Activated T-helper 2 cell treated with anti-CD3 and anti-CD28 coated beads, Interferon-gamma antibody, Interleukin-2, Interleukin-4, amounts not matched to agents 10 μg/mL and 5 μg/mL and 100 μg/mL, durations not matched to agents 14 hours and 24 hours and 36 hours (primary cell): ENCODE measurements around the gene GET4. TPM values are rescaled to one million over a fixed set of nuclear protein-coding genes. Genes with fewer than 3 reads are reported as not detected.
"Not testable (repeated sequence)": the region's sequence is repeated elsewhere in the genome, so short reads cannot be mapped to it uniquely, and the experiment has no call there.

Experiments
- DNase-seq: peaks from one replicate; pipeline ENCODE4 v3.0.0; 2021; ENCODE audit warnings: low spot score
- H3K27ac Mint-ChIP-seq: one replicate; pipeline ENCODE4 v1.8.0; 2021; ENCODE audit warnings: mixed read lengths
- H3K27me3 Mint-ChIP-seq: one replicate; pipeline ENCODE4 v1.8.0; 2021; ENCODE audit warnings: low read depth, mixed read lengths
- H3K36me3 Mint-ChIP-seq: one replicate; pipeline ENCODE4 v1.8.0; 2021; ENCODE audit warnings: low read depth, mixed read lengths
- H3K4me1 Mint-ChIP-seq: one replicate; pipeline ENCODE4 v1.8.0; 2021; ENCODE audit warnings: low read depth, mixed read lengths
- H3K4me3 Mint-ChIP-seq: one replicate; pipeline ENCODE4 v1.8.0; 2021; ENCODE audit warnings: low read depth, mild to moderate bottlenecking, moderate library complexity, mixed read lengths
- H3K9me3 Mint-ChIP-seq: one replicate; pipeline ENCODE4 v1.8.0; 2021; ENCODE audit warnings: mixed read lengths
- intact Hi-C: fragments of 100-400 bp; cut with micrococcal nuclease; formaldehyde crosslinking; loops from one replicate; pipeline ENCODE4 v1.15.1; 2023
- total RNA-seq: library from RNA; stranded (reverse); gene quantifications from 2 replicates; pipeline ENCODE4 v1.2.3, GENCODE V29; 2022

Gene GET4
- total RNA-seq, 1 donor from 2014 or later: 32.2 TPM

GRCh38 chr7:903921-904755 is 27.8 kb downstream of the GET4 start:
- Mint-ChIP-seq H3K9me3 (no peaks in the 10 kb centered on the region), H3K27ac (no peak overlapping the region), H3K4me3 (no peak overlapping the region), H3K4me1 (no peaks in the 10 kb centered on the region), H3K27me3 (no peaks in the 10 kb centered on the region), H3K36me3 (peaks cover 6% of the 10 kb centered on the region)
- DNase-seq: no peak
- intact Hi-C loops: no loop called here

- no peaks in the 10 kb centered on the region for H3K27me3 Mint-ChIP-seq
- no peak overlapping the region for H3K4me3 Mint-ChIP-seq
- no peaks in the 10 kb centered on the region for H3K4me1 Mint-ChIP-seq
- no peaks in the 10 kb centered on the region for H3K9me3 Mint-ChIP-seq
- DNase-seq: no peak
- H3K27ac Mint-ChIP-seq: no peak overlapping the region
- peaks cover 6% of the 10 kb centered on the region for H3K36me3 Mint-ChIP-seq
- intact Hi-C loops: no loop called here
Observed at GRCh38 chr7:904847-905246, 28.5 kb downstream of the GET4 start.

GRCh38 chr7:906776-907157 is 30.4 kb downstream of the GET4 start:
- intact Hi-C loops: no loop called here
- H3K36me3 Mint-ChIP-seq: peaks cover 9% of the 10 kb centered on the region
- H3K4me3 Mint-ChIP-seq: no peak overlapping the region
- H3K27me3 Mint-ChIP-seq: no peaks in the 10 kb centered on the region
- no peak for DNase-seq
- H3K4me1 Mint-ChIP-seq: peaks cover 4% of the 10 kb centered on the region
- no peaks in the 10 kb centered on the region for H3K9me3 Mint-ChIP-seq
- no peak overlapping the region for H3K27ac Mint-ChIP-seq

DNA sequence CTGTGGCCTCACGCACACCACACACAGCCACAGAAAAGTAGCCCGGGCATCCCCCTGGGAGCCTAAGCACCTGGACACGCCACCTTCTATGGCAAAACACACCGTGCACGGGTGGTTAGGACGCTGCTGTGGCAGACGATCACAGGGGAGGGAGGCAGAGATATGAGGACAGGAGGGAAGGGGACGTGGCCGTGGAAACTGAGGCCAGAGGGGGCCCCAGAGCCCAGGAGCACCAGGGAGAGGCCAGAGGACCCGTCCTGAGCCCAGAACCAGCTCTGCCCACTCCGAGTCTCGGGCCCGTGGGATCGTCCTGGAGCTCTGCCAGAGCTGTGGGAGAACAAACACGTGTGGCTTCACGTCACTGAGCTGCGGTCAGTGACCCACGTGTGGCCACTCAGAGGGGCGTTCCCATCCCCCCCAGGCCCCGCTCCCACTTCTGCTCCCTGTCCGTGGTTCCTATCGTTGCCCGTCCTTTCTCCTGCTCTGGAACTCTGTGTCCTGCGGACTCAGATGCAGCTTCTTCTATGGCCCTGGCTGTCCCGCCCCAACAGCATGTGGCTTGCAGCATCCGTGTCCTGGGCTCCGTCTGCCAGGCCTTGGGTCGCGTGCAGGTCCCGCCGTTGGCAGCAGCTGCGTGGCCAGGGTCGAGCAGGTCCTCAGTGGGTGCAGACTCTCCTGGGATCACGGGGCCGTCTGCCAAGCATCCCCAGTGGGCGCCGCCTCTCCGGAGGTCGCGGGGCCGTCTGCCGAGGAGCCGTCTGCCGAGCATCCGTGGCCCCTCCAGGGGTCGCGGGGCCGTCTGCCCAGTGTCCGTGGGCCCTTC is 31.0 kb downstream of the GET4 start:
- no peaks in the 10 kb centered on the region for H3K27me3 Mint-ChIP-seq
- no peaks in the 10 kb centered on the region for H3K9me3 Mint-ChIP-seq
- intact Hi-C loops: no loop called here
- H3K36me3 Mint-ChIP-seq: peaks cover 9% of the 10 kb centered on the region
- no peak for DNase-seq
- H3K4me3 Mint-ChIP-seq: no peak overlapping the region
- peaks cover 4% of the 10 kb centered on the region for H3K4me1 Mint-ChIP-seq
- H3K27ac Mint-ChIP-seq: no peak overlapping the region

DNA sequence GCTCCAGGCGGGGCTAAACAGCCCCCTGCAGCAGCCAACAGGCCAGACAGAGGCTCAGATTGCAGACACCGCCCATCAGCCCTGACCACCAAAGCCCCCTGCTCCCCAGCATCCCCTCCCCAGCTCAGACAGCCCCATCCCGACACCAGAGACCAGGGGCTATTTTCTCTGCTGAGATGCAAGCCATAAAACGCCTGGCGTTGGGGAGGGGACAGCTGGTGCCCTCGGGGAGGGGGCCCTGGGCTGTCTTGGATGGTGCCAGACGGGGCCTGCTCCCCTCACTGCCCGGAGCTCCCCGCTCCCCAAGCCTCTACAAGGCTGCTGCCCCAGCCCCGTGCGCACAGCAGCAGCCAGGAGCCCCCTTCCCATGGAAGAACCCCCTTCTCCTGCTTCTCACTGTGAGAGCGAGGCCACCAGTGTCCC is 31.8 kb downstream of the GET4 start:
- no peak overlapping the region for H3K4me3 Mint-ChIP-seq

GRCh38 chr7:908591-909357 is 32.4 kb downstream of the GET4 start:
- not testable (repeated sequence) for H3K36me3 Mint-ChIP-seq, H3K4me3 Mint-ChIP-seq, H3K27ac Mint-ChIP-seq, H3K27me3 Mint-ChIP-seq, H3K9me3 Mint-ChIP-seq, H3K4me1 Mint-ChIP-seq
- intact Hi-C loops: loop anchor here (1.0 kb wide), 1 partner anchor 46 kb away; the partner anchor contains the start of gene ADAP1
- DNase-seq: peak; percentile 46

More for the DNA sequence above, 31.8 kb downstream of the GET4 start:
- no peaks in the 10 kb centered on the region for H3K9me3 Mint-ChIP-seq
- DNase-seq: no peak
- peaks cover 4% of the 10 kb centered on the region for H3K4me1 Mint-ChIP-seq
- H3K27me3 Mint-ChIP-seq: no peaks in the 10 kb centered on the region
- intact Hi-C loops: loop anchor here (1.0 kb wide), 1 partner anchor 46 kb away; the partner anchor contains the start of gene ADAP1
- H3K27ac Mint-ChIP-seq: no peak overlapping the region
- peaks cover 3% of the 10 kb centered on the region for H3K36me3 Mint-ChIP-seq

- no peak overlapping the region for H3K4me3 Mint-ChIP-seq
- no peaks in the 10 kb centered on the region for H3K27me3 Mint-ChIP-seq
Observed at GRCh38 chr7:909358-910329, 33.3 kb downstream of the GET4 start.

GRCh38 chr7:910441-910861 is 34.1 kb downstream of the GET4 start:
- H3K9me3 Mint-ChIP-seq: no peaks in the 10 kb centered on the region
- intact Hi-C loops: loop anchor here (10.0 kb wide), 1 partner anchor 134 kb away; the partner anchor contains the start of gene GPR146
- H3K27ac Mint-ChIP-seq: no peak overlapping the region
- peaks cover 3% of the 10 kb centered on the region for H3K36me3 Mint-ChIP-seq
- peak overlapping the region; percentile 13 for H3K4me3 Mint-ChIP-seq
- H3K27me3 Mint-ChIP-seq: no peaks in the 10 kb centered on the region
- no peak for DNase-seq
- H3K4me1 Mint-ChIP-seq: peaks cover 5% of the 10 kb centered on the region

More at GRCh38 chr7:909358-910329, 33.3 kb downstream of the GET4 start:
- no peak for DNase-seq
- H3K4me1 Mint-ChIP-seq: peaks cover 5% of the 10 kb centered on the region
- intact Hi-C loops: loop anchor here (10.0 kb wide), 1 partner anchor 135 kb away; the partner anchor contains the start of gene GPR146
- H3K36me3 Mint-ChIP-seq: peaks cover 3% of the 10 kb centered on the region
- no peaks in the 10 kb centered on the region for H3K9me3 Mint-ChIP-seq
- H3K27ac Mint-ChIP-seq: no peak overlapping the region

GRCh38 chr7:910931-911431 is 34.6 kb downstream of the GET4 start:
- H3K4me3 Mint-ChIP-seq: no peak overlapping the region
- intact Hi-C loops: loop anchor here (10.0 kb wide), 1 partner anchor 134 kb away; the partner anchor contains the start of gene GPR146
- H3K4me1 Mint-ChIP-seq: peaks cover 5% of the 10 kb centered on the region

DNA sequence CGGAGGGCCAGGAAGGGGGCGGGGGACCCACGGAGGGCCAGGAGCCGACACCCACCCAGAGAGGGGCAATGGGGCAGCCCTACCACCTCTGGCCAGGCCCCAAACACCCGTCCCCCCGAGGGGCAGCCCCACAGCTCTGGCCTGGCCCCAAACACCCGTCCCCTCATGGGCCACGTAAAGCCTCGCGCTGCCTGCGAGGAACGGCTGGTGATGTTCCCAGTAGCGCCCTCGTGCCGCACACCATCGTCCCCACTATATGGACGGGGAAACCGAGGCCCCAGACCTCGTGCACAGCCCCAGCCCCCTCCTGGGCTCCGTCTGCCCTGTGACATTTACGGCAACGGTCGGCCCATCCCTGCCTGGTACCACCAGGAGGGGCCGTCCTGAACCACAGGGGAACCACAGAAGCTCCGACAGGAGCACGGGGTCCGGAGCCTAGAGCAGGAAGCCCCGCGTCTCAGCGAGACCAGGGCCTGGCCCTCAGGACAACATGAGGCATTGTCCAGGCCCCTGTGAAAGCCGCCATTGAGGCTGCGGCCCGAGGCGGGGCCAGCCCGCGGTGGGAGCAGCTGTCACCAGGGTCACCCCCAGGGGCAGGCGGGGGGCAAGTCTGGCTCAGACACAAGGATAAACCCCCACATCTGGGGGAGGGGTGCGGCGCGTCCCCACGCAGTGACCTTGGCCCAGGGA is 35.6 kb downstream of the GET4 start:
- peaks cover 8% of the 10 kb centered on the region for H3K4me1 Mint-ChIP-seq
- DNase-seq: no peak
- no peaks in the 10 kb centered on the region for H3K27me3 Mint-ChIP-seq
- H3K9me3 Mint-ChIP-seq: no peaks in the 10 kb centered on the region
- intact Hi-C loops: loop anchor here (10.0 kb wide), 1 partner anchor 133 kb away; the partner anchor contains the start of gene GPR146
- H3K36me3 Mint-ChIP-seq: peaks cover 3% of the 10 kb centered on the region
- no peak overlapping the region for H3K27ac Mint-ChIP-seq
- no peak overlapping the region for H3K4me3 Mint-ChIP-seq

More at GRCh38 chr7:910931-911431, 34.6 kb downstream of the GET4 start:
- Mint-ChIP-seq H3K27me3 (no peaks in the 10 kb centered on the region), H3K9me3 (no peaks in the 10 kb centered on the region), H3K36me3 (peaks cover 3% of the 10 kb centered on the region), H3K27ac (no peak overlapping the region)
- no peak for DNase-seq
